ENCODE measurements around the gene TDP2.

TDP2 gene

DNA sequence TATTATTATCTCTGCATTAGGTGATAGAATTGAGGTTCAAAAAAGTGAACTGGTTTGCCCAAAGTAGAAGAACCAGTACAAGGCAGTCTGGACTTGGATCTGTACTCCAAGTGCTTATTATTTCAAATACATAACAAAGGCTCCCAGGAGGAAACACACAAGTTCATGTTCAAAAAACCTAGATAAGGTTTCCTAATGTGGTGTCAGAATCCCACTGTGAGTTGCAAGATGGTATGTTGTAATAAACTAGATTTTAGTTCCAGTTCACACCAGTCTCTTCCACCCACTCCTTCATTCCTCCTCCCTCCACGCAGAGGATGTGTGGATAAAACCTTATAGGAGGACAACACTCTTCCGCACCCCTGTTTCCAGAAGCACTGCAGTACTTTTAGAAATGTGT lies 63.5 kb downstream of the TDP2 start:
- Mint-ChIP-seq H3K9me3 (no peaks in the 10 kb centered on the region), H3K4me3 (no peak overlapping the region), H3K36me3 (no peaks in the 10 kb centered on the region), H3K4me1 (no peaks in the 10 kb centered on the region), H3K27ac (no peak overlapping the region)
- ATAC-seq, result no peak
- DNase-seq (ENCODE audit: low spot score in 2 of 2), result no peak

DNA sequence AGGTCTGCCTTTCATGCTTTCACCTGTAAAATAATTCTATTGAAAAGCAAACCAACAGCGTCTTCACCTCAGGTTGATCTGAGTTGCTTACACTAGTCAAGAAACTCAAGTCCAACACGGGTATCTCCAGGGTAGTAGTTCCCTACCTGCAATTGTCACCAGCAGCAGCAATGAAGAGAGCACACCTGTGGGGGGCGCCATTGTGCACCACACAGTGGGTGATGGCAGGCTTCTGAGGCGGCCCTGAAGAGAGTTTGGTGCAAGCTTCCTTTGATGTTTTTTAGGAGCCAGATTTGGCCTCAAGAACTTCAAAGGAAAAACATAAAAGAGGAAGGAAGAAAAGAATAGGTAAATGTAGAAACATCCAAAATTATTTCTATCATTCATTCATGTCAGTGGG lies 65.8 kb downstream of the TDP2 start:
- ATAC-seq, result no peak
- Mint-ChIP-seq H3K4me1 (no peaks in the 10 kb centered on the region), H3K9me3 (no peaks in the 10 kb centered on the region), H3K4me3 (no peak overlapping the region), H3K36me3 (peaks cover 4% of the 10 kb centered on the region), H3K27ac (no peak overlapping the region)
- no peak for DNase-seq (ENCODE audit: low spot score in 2 of 2)

Data from stimulated activated effector memory CD8-positive, alpha-beta T cell treated with anti-CD3 and anti-CD28 coated beads, Interleukin-12 subunit alpha, Interleukin-12 subunit beta, amount 100 ng/mL, for 72 hours (primary cell).